Neural crest cell (in vitro differentiated cells): ENCODE measurements around the gene CYP2C8. TPM values are rescaled to one million over a fixed set of nuclear protein-coding genes. Genes with fewer than 3 reads are reported as not detected.

Experiments
- DNase-seq: peaks from one replicate; pipeline ENCODE4 v3.0.0; 2021; ENCODE audit warnings: low read depth, mixed read lengths, low spot score
- H3K27ac Mint-ChIP-seq: one replicate; pipeline ENCODE4 v1.8.0; 2021; ENCODE audit warnings: mild to moderate bottlenecking, mixed read lengths; ENCODE audit not compliant: unreplicated experiment
- H3K27me3 Mint-ChIP-seq: 2 replicates; pipeline ENCODE4 v1.8.0; 2021; ENCODE audit warnings: low read depth, mild to moderate bottlenecking, mixed read lengths
- H3K36me3 Mint-ChIP-seq: 2 replicates; pipeline ENCODE4 v1.8.0; 2021; ENCODE audit warnings: low read depth, mild to moderate bottlenecking, mixed read lengths
- H3K4me1 Mint-ChIP-seq: 2 replicates; pipeline ENCODE4 v1.8.0; 2021; ENCODE audit warnings: mixed read lengths
- H3K4me3 Mint-ChIP-seq: one replicate; pipeline ENCODE4 v1.8.0; 2021; ENCODE audit warnings: mild to moderate bottlenecking, mixed read lengths
- H3K9me3 Mint-ChIP-seq: 2 replicates; pipeline ENCODE4 v1.8.0; 2021; ENCODE audit warnings: mixed read lengths
- total RNA-seq: library from RNA; stranded (reverse); gene quantifications from 2 replicates; pipeline ENCODE4 v1.2.1, GENCODE V29; 2021
- TF ChIP-seq, protein P1 (sequence below): fragments of 200-600 bp; sonication (generic); conservative IDR thresholded peaks from 2 replicates; pipeline ENCODE4 v1.5.0; 2021; ENCODE audit warnings: antibody characterized with exemption, mild to moderate bottlenecking

CYP2C8 gene
- total RNA-seq, 1 donor from 2014 or later, result 2.8 TPM

DNA sequence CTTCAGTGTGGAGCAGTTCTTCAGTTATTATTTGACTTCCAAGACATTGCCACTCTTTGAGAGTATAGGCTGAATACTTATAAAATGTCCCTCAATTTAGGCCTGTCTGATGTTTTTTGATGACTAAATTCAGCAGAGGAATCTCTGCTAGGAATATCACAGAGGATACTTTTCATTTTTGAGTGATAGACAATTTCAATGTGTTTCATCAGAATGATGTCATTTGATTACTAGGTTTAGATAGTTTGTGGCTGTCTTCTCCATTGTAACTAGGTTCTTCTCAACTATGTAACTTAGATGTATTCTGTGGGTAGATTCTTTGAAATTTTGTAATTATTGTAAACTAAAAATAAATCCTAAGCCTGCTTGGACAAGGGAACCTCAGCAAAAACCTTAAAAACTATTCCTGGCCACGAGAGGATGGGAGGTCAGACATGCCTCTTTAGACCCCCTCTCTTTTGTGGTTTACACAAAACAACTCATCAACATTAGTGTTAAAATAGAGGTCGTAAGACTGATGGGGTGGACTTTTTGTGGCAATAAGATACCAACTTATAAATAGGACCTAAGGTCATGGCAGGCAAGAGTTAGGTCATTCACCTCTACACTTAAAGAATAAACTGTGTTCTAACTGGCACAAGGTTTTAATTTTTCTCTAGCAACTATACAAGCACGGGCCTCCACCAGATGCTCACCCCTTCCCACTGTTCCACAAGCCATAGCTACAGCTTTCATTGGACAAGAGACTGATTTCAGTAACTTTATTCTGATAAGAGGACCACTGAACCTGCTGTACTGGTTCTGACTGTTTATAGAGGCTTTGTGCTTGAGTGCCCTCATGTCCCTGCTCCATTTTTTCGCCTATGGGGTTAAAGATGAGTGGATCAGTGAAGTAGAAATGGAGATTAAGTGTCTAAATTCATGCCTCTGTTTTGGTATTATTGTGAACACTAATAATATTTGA is 33.7 kb downstream of the CYP2C8 start:
- H3K9me3 Mint-ChIP-seq, result no peaks in the 10 kb centered on the region
- H3K4me1 Mint-ChIP-seq, result peaks cover 3% of the 10 kb centered on the region
- no peak overlapping the region for H3K27ac Mint-ChIP-seq
- H3K27me3 Mint-ChIP-seq, result no peaks in the 10 kb centered on the region
- DNase-seq, result no peak
- no peak overlapping the region for H3K4me3 Mint-ChIP-seq
- no peaks in the 10 kb centered on the region for H3K36me3 Mint-ChIP-seq
- TF ChIP-seq, protein P1, sequence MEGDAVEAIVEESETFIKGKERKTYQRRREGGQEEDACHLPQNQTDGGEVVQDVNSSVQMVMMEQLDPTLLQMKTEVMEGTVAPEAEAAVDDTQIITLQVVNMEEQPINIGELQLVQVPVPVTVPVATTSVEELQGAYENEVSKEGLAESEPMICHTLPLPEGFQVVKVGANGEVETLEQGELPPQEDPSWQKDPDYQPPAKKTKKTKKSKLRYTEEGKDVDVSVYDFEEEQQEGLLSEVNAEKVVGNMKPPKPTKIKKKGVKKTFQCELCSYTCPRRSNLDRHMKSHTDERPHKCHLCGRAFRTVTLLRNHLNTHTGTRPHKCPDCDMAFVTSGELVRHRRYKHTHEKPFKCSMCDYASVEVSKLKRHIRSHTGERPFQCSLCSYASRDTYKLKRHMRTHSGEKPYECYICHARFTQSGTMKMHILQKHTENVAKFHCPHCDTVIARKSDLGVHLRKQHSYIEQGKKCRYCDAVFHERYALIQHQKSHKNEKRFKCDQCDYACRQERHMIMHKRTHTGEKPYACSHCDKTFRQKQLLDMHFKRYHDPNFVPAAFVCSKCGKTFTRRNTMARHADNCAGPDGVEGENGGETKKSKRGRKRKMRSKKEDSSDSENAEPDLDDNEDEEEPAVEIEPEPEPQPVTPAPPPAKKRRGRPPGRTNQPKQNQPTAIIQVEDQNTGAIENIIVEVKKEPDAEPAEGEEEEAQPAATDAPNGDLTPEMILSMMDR, result no peak

DNA sequence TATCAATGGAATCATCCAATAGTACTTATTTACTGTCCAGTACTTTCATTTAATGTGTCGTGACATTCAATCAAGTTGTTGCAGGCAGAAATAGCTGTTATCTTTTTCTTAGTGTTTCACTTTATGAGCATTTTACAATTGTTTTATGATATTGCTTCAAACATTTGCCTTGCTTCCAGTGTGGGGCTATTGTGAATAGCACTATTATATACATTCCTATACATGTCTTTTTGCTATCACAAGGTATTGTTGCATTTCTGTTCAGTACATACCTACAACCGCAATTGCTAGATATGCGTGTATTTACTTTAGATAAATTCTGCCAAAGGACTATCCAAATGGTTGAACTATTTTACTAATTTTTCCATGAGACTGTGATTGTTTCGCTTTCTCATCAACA is 34.9 kb downstream of the CYP2C8 start:
- Mint-ChIP-seq H3K4me1 (peaks cover 3% of the 10 kb centered on the region), H3K36me3 (no peaks in the 10 kb centered on the region), H3K9me3 (no peaks in the 10 kb centered on the region), H3K27me3 (no peaks in the 10 kb centered on the region), H3K27ac (no peak overlapping the region), H3K4me3 (no peak overlapping the region)
- TF ChIP-seq, protein P1, result no peak
- no peak for DNase-seq

DNA sequence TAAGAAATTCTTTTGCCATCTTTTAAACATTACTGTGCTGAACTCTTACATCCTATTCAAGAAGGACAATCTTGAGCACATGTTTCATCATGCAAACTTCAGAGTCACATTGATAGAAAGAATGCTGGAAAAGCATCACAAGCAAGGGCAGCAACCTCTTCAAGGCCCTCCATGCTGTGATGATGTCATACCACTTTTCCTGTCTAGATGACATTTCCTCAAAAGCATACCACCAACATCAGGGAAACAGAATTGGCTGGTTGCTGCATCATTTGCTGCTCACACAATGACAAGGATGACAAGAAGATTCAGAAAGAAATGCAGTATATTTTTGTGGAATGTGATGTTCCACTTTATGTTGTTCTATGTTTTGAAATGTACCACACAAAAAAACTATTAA is 37.6 kb downstream of the CYP2C8 start:
- Mint-ChIP-seq H3K4me3 (no peak overlapping the region), H3K27ac (no peak overlapping the region), H3K9me3 (no peaks in the 10 kb centered on the region), H3K4me1 (peaks cover 3% of the 10 kb centered on the region), H3K27me3 (no peaks in the 10 kb centered on the region), H3K36me3 (no peaks in the 10 kb centered on the region)
- no peak for DNase-seq
- TF ChIP-seq, protein P1, result no peak

DNA sequence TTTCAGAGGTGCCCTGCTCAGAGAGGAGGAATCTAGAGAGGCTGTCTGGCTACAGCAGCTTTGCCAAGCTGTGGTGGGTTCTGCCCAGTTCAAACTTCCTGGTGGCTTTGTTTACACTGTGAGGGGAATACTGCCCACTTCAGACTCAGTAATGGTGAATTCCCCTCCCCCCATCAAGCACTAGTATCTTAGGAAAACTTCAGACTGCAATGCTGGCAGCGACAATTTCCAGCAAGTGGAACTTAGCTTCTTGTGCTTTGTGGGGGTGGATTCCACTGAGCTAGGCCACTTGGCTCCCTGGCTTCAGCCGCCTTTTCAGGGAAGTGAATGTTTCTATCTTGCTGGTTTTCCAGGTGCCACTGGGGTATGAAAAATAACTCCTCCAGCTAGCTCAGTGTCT is 42.8 kb downstream of the CYP2C8 start:
- H3K4me3 Mint-ChIP-seq, result no peak overlapping the region
- H3K4me1 Mint-ChIP-seq, result peaks cover 2% of the 10 kb centered on the region
- TF ChIP-seq, protein P1, result no peak
- no peak for DNase-seq
- no peaks in the 10 kb centered on the region for H3K36me3 Mint-ChIP-seq
- no peaks in the 10 kb centered on the region for H3K27me3 Mint-ChIP-seq
- peaks cover 5% of the 10 kb centered on the region for H3K9me3 Mint-ChIP-seq
- no peak overlapping the region for H3K27ac Mint-ChIP-seq

DNA sequence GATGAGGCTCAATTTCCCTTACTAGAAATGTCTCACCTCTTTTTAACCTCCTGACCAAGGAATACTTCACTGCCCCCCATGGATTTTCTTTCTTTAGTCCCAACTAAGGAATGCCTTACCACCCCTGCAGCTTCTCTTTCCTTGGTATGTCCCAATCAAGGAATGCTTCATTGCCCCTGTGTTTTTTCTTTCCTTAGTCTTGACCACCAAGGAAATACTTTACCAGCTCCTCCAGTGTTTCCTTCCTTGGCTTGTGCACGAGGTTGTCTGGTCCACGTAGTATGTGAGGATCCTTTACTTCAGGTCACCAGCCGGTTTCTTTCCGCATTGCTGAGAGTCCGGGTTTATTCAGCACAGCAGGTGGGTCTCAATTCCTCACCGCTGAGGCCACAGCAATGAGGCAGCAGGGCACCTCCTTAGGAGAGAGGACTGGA is 71.5 kb downstream of the CYP2C8 start:
- no peak overlapping the region for H3K4me3 Mint-ChIP-seq
- no peak overlapping the region for H3K27ac Mint-ChIP-seq
- TF ChIP-seq, protein P1, result no peak
- H3K27me3 Mint-ChIP-seq, result peaks cover 9% of the 10 kb centered on the region
- DNase-seq, result no peak
- H3K36me3 Mint-ChIP-seq, result no peaks in the 10 kb centered on the region
- no peaks in the 10 kb centered on the region for H3K9me3 Mint-ChIP-seq
- no peaks in the 10 kb centered on the region for H3K4me1 Mint-ChIP-seq
